ENCODE data around the gene OR2A14.

GRCh38 chr7:144164784-144165183, 41.8 kb downstream of the OR2A14 start:
- TF ChIP-seq REST (IDR thresholded peaks at IDR 0.05; ENCODE audit: unreplicated experiment) (no peak), CTCF (conservative IDR thresholded peaks at IDR 0.05; ENCODE audit: low read depth in 2 of 2) (no peak), ETS1 (IDR thresholded peaks at IDR 0.05) (no peak), EZH2phosphoT487 (IDR thresholded peaks at IDR 0.05; ENCODE audit: unreplicated experiment) (no peak), EZH2 (IDR thresholded peaks at IDR 0.05; ENCODE audit: low read depth, unreplicated experiment) (no peak), STAT1 (IDR thresholded peaks at IDR 0.05; ENCODE audit: unreplicated experiment) (no peak), POLR2AphosphoS5 (IDR thresholded peaks at IDR 0.05; ENCODE audit: low read depth) (no peak), CREB1 (CRISPR knock-in tag; IDR thresholded peaks at IDR 0.05; ENCODE audit: low read depth) (no peak), JUNB (IDR thresholded peaks at IDR 0.05; ENCODE audit: unreplicated experiment) (no peak), ZNF331 (CRISPR knock-in tag; IDR thresholded peaks at IDR 0.05; ENCODE audit: low read depth) (no peak), NANOG (IDR thresholded peaks at IDR 0.05; ENCODE audit: borderline replicate concordance) (no peak), ZNF462 (CRISPR knock-in tag; IDR thresholded peaks at IDR 0.05) (no peak), ZNF114 (CRISPR knock-in tag; IDR thresholded peaks at IDR 0.05) (no peak)
